ENCODE measurements around the gene AUTS2.

Gene AUTS2

DNA sequence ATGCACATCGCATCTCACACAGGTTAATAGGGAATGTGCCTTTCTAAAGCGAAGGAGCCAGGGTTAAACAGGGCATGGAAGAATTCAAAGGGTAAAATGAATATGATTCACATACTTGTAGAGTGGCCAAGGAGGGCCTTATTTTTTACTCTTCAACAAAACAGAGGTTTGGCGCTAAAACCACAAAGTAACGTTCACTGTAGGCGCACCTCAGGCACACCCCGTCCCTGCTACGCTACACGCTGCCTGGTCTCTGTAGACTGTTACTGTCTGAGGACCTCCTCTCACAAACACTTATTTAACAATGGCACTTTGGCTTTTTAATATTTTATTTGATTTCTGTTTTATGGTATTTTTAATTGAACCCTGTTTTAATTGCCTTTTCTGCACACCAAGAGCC lies 1071.6 kb downstream of the AUTS2 start:
- no peak for DNase-seq

DNA sequence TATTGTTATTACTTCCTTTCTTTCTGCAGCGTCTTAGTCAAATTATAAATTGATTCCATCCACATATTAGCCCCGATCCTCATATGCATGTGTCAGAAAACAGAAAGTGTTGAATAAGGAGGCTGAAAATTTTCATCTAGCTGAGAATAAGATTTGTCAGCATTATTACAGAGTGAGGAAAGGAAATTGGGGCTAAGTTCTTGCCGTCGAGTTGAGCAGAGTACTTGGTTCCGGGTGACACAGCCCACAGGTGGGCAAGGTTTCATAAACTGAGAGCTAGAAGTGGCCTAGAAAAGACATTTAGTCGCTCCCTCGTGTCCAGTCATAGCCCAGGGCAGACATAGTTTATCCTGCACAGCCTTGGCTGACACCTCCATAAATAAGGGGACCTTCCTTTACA lies 1072.0 kb downstream of the AUTS2 start:
- no peak for DNase-seq

DNA sequence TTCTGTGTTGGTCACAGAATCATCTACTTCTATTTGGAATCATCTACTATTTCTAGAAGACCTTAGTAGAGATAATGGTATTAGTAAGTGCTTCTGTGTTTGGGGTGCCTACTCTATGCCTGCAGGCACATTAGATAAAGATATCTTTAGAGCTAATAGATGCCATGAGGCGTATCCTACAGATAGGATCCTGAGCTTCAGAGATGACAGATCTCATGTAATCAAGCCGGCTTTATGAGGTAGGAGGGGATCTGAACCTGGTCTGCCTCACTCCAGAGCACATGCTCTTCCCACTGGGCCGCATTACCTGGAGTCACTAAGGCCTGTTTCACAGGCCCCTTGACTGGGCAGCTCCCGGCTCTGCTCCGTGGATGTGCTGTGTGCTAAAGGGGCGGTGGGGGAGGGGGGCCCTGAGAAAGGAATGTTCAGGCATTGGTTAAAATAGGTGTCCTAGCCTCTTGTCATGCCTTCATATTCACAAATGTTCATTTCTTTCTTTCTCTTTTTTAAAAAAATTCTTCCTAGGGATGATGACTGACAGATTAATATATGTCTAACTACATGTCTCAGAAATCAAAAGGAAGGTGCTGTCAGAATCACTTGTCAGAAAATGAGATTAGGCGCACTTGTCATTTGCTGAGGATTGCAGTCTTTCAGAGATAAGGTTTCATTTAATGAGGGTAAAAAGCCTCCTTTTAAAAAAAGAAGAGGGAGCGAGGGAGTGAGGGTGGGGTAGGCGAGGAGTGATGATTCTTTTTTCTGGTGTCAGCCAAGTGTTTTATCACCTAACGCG lies 1075.7 kb downstream of the AUTS2 start:
- no peak for DNase-seq

DNA sequence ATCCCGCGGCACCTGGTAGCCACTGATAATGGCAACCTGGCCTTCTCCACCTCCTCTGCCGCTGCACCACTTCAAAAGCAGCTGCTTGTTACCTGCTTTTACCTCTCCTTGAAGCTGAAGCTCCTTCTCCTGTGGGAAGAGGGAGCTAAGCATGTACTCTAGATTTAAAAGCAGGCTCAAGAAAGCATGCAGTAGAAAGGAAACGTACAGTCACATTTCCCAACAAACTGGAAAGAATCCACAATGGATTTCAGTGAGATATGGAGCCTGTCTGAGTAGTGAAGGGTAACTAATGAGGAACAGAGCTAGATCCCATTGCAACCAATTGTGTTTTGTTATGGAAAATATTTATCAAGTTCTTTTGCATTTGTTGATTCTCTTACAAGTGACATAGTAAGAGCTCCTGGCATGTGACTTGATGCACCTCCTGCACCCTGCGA lies 1076.3 kb downstream of the AUTS2 start:
- no peak for DNase-seq

DNA sequence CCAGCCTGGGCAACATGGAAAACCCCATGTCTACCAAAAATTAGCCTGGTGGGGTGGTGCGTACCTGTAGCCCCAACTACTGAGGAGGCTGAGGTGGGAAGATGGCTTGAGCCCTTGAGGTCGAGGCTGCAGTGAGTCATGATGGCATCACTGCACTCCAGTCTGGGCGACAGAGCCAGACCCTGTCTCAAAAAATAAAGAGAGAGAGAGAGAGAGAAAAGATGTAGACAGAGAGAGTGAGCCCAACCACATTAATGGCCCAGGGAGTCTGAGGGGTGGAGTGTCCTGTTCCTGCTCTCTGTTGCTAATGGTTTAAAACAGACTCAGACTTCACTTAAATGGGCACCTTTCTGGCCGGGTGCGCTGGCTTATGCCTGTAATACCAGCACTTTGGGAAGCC lies 1078.0 kb downstream of the AUTS2 start:
- no peak for DNase-seq

DNA sequence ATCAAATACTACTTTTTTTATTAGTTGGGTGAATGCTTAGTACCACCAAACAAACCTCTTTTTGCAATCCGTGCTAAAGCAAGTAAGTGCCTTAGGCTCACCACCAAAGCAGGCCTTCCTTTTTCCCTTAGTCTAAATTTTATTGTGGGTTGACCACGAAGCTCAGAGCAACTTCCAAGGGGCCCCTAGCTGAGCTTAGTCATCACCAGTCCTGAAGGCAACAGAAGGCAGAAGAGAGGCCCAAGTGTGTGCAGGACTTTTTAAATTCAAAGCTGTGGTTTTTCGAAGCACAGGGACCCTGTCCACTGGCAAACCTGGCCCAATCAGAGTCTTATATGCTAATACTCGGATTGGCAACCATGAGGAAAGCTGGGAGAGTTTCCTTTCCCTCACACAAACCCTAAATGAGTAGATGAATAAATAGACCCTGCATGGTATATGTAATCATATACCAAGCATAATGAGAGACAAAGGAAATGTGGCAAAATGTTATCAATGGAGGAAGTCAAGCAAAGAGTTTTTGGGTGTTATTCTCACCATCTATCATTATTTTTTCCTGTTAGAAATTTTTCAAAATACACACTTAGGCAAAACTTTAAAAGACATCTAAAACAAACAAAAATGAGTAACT lies 1080.5 kb downstream of the AUTS2 start:
- DNase-seq: no peak

DNA sequence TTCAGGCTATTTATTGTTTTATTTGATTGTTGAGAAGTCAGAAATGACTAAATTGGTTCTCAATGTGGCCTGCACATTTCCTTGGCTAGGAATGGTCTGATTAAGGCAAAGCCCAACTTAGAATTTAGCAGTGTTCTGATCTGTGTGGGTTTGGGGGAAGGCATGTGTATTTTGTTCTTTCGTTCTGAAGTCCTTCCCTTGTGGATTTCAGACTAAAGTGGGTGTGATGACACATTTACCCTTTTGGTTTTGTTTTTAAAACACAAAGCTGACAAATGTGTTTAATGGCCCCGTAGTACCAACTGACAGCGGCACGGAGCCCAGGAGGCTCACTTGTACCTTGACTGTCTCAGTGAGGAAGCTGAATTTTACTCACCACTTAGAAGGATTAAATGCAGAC lies 1081.4 kb downstream of the AUTS2 start:
- no peak for DNase-seq

DNA sequence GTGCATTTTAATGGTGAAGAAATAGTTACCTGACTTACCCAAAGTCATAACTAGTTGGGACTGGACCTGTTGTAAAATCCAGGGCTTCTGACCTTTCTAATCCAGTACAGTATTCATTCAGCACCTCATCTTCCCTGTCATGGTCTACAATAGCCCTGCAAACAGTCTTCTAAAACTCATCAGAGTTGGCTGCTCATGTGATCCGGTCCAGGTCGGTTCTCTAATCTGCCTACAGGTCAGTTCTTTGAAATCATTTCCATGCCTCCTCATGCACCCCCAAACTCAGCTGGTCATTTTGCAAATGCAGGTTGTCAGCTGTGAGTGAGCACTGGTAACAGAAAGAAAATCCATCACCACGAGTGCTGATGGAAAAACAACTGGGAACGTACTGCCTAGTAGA lies 1082.0 kb downstream of the AUTS2 start:
- DNase-seq: no peak

DNA sequence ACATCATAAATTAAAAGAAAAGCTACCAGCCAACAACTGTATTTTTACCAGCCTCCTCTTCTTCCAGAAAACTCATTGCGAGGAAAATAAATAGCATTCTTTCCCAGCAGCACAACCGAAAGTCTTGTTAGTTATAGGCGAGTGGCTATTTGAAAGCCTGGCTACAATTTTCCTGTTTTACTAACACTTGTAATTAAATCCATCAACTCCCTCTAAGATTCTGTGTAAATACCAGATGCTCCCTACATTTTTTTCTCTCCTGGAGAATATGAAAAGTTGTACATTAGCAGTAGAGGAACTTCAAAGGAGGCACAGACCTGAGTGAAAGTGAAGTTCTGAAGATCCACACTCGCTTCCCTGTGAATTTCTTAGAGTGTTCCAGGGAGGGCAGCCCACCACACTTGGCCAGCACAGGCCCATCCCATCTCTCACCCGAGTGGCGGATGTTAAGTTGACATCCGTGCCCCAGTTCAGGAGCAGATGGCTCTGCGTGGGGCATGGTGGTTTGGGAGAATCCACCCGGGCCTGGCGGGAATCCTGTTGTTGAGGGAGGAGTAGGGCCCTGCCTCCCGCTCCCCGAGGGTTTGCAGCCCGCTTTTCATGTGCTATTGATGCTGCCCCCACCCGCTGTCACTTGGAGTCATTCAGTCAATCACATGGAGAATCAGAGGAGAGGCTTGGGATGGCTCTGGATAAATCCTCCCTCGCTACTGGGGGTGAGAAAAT lies 1082.6 kb downstream of the AUTS2 start:
- DNase-seq: no peak

DNA sequence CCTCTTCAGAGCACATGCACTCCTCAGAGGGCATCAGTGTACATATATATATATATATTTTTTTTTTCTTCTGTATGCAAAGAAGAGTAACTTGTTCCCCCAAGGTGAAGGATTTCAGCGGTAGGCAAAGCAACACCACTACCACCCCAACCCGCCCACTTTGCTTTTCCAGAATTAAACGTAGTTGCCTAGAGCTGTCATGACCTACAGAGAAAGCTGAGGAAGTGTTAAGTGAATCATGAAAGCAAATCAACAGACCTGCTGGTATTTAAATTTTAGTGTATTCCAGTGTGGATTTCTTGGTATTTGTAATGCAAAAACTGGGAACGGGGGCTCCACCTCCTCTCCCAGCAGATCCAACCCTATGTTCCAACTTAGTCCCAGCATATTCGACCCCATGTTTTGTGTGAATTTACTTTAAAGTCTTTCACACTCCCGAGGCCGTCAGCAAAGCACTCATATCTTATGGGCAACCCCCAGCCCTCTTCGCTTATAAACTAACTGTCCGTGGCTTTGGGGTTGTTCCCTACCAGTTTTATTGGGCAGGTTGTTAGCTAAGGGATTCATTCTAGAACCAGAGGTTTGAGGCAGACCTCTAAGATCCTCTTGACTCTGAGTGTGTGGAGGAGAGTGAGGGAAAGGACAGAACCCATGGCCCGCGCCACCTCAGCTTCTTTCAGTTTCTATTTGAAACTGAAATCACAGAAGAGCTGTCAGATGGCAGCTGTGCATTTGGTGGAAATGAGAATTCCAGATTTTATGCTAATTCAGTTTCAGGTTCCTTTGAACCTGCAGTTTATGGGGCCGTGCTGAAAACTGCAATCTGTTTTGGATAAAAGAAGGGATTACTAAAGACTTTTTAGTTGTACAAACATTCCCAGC lies 1083.4 kb downstream of the AUTS2 start:
- no peak for DNase-seq

DNA sequence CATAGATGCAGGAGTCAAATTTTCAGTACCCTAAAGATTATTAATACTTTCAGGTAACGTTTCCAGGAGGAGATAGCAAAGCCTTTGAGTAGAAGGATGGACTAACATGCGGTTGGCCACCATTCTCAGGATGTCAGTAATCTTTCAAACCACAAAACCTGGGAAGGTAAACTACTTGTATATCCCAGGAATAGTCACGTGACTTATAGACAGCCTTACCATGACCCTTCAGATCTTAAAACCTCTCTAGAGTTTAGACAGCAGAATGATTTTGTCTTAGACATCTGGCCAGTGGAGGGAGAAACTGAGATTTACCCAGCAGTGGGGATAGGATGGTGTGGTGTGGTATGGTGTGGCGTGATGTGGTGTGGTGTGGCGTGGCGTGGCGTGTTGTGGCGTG lies 1085.9 kb downstream of the AUTS2 start:
- DNase-seq: no peak

DNA sequence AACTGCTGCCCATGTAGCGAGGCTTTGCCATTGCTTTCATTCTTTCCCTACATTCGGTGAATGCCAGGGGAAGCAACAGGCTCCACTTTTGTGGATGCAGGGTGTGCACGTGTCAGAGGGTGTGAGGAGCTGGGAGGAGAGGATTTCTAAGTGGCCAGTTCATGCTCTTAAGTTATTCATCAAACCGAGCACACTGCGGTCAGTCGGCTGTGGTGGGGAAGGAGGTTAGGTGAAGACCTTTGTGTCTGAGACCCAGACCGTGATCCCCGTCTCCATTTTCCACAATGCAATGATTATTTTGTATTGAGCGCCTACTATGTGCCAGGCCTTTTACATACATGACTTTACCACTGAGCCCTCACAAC lies 1095.0 kb downstream of the AUTS2 start:
- no peak for DNase-seq

DNA sequence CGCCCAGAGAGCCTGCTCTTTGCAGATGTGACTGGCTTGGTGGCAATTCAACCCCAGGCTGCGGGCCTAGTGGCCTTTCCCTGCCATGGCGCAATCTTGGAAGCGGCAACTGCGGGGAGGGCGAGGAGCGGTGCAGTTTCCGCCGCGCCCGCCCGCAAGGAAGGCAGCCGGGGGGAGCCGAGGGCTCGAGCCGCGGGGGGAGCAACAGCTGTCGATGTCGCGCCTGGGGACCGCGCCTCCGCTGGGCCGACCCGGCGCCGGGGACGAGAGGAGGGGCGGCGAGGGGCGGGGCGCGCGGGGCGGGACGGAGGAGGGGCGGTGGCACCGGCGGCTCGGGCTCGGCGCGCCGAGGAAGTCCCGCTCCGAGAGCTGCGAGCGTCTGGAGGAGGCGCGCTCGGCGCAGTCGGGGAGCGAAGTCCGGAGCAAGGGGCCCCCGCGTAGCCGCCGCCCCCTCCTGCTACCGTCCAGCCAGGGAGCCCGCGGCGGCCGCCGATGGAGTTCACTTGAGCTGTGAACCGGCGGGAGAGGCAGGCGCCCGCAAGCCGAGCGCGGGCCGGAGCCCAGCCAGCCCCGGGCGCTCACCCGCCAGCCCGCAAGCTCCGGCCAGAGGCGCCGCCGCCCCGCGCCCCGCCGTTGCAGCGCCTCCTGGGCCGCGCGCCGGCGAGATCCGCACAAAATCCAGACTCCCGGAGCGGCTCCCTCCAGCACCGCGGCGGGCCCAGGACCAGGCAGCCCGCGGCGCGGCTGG lies 1095.6 kb downstream of the AUTS2 start:
- DNase-seq: peak; percentile 94

DNA sequence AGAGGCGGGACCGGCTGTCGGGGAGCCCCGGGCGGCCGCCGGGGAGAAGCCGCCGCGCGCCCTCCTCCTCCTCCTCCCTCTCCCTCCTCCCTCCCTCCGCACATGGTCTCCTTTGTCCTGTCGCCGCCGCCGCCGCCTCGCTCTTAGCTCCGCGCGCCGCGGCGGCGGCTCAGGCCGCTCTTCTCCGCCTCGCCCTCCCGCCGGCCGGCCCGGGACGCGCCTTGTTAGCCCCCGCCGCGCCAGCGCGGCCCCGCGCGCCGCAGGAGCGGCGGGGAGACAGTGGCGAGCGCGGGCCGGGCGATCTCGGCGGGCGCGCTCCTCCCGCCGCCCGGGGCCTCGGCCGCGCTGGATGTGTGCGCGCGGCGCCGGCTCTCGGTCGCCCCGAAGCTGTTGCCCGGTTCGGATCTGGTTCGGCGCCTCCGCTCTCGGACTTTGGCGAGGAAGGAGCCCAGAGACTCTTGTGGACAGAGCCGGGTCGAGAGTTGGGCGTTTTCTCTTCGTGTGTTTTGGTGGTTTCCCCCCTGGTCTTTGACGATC lies 1096.2 kb downstream of the AUTS2 start:
- no peak for DNase-seq

DNA sequence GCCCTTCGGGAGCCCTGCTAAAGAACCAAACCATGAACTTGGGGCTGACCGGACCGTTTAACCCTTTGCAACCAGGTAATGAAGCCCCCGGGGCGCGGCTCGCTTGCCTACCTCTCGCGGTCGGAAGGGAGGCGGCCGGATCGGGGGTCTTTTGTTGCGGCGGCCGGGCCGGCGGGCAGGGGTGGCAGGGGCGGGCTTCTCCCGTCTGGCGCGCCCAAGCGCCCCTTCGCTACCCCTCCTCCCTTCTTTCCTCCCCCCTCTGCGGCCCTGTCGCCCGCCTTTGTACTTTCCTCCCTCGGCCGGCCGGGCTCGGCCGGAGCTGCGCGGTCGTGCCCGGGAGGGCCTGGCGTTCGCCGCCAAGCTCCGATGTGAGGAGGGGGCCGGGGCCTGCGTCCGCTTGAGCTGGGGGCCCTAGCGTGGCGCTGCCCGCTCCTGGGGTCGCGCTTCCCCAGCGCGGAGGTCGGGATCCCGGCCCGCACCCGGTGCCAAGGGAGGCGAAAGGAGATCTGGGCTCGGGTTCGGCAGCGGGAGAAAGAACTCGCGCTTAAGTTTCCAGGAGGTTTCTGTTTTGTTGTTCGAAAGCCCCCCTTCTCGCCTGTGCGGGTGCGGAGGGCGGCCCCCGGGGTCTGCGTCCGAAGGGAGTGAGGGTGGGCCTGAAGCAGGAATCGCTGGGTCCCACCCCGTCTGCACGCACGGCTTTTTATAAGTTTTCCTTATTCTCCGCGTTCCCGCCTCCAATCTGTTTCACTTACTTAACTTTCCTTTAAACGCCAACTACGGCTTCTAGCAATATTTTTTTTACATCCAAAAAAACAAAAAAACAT lies 1096.9 kb downstream of the AUTS2 start:
- peak; percentile 90 for DNase-seq

DNA sequence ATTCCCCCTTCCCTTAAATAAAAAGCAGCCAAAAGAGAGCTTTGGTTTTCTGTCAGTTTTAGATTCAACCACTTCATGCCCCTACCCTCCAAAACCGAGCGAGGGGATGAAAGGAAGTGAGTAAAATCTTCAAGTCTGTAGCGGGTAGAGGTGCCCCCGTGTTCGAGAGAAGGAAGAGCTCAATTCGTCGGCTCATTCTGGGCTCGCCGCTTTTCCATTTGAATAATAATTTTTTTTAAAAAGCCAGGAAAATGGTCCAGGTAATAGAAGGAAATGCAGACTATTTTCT lies 1097.5 kb downstream of the AUTS2 start:
- peak; percentile 39 for DNase-seq

DNA sequence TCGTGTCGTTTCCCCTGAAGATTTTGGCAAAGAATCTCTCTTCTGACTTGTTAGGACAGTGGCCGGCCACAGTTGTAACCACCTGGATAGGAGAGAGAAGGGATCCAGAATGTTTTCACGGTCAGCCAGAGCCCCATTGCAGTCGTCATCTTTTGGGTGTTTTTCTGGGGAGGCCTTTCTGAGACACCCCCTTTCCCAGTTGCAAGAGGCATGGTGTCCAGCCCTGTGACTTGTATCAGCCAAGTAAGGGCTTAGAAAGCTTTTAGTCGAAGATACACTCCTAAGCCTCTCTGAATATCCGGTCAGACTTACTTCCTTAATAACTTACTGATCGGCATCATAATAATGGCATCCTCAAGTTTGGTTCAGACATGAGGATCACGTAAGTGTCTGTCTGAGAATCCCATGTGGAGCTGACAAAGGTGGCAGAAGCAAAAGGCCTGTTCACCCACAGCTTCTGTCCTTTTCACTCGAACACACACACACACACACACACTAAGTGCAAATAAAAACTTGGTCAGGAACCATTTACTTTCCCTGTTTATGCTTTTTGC lies 1098.0 kb downstream of the AUTS2 start:
- no peak for DNase-seq

DNA sequence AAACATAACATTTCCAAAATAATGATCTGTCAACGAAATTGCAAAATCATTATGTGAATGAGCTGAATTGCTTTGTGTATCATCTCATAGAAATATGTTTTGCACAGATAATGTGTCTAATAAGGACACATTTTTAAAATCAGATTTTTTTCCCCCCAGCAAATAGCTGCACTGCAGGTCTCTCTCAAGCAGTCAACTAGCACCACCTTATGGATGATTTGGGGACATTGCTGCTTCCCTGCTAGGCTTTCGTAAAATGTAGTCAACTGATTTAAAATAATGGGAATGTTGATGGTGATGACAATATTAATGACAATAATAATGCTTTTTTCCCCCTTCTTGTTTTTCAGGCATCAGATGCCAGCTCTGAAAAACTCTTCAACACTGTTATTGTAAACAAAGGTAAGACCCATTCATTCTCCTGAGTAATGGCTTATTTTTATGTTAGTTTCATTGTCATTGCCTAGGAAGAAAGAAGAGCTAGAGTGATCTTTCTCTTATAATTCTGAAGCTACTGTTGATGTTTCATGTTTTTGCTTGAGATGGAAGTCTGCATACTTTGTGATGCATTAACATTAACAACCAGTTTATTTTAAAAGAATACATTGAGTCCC lies 1100.1 kb downstream of the AUTS2 start:
- DNase-seq: no peak

DNA sequence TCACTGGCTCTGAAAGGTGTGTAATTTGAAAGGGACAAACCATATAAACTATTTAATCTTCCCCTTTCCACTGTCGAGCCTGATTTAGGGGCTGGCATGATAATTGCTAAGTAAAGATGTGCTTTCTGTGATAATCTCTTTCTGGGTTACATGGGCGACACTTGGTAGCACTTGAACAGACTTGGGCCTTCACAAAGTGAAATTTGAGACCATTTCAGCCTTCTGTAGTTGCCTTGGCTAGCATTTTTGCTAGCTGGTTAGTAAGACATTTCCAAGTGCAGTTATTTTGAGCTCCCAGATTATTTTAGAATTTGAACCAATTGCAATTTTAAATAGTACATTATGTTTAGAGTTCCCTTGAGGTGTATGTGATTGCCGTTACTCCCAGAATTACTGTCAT lies 1101.0 kb downstream of the AUTS2 start:
- DNase-seq: no peak
